ENCODE measurements around the gene CDH24. TPM values are rescaled to one million over a fixed set of nuclear protein-coding genes. Genes with fewer than 3 reads are reported as not detected.

The CDH24 gene
- total and polyA plus RNA-seq, 10 donors, result 1.3 to 9.4 (median 5.4) TPM

GRCh38 chr14:23104070-23104590 is 46.8 kb upstream of the CDH24 start:
- DNase-seq, result no peak

GRCh38 chr14:23103581-23103980 is 46.3 kb upstream of the CDH24 start:
- TF ChIP-seq CTCF (IDR thresholded peaks at IDR 0.05 in 8 of 11, conservative IDR thresholded peaks at IDR 0.05 in 3 of 11), result no peak
- TF ChIP-seq POLR2A (IDR thresholded peaks at IDR 0.05), result no peak
- no peak for TF ChIP-seq POLR2AphosphoS5 (IDR thresholded peaks at IDR 0.05)
- Histone ChIP-seq H3K27ac (no peak overlapping the region), H3K4me1 (peaks cover 0 to 29% (median 8%) of the 10 kb centered on the region in 6 donors), H3K4me3 (no peak overlapping the region), H3K27me3 (replicated peaks in 1 of 7) (no peaks in the 10 kb centered on the region), H3K9me3 (no peaks in the 10 kb centered on the region), H3K36me3 (peaks cover 0 to 19% (median 7%) of the 10 kb centered on the region in 6 donors)
- intact Hi-C loops (cut with DNase I; ENCODE audit: low total_unique reads), result no loop called here
- 84 to 91% (median 88%) methylated on average over 4 of the region's 4 CpGs for WGBS, 5 donors
- DNase-seq, result peak; percentile 22

More at GRCh38 chr14:23104070-23104590, 46.8 kb upstream of the CDH24 start:
- no peak overlapping the region for H3K27ac ChIP-seq
- peaks cover 0 to 14% (median 2%) of the 10 kb centered on the region in 6 donors for H3K36me3 ChIP-seq
- 86 to 96% (median 94%) methylated on average over 6 of the region's 6 CpGs for WGBS, 5 donors
- peaks cover 0 to 24% (median 8%) of the 10 kb centered on the region in 6 donors for H3K4me1 ChIP-seq
- no peaks in the 10 kb centered on the region for H3K27me3 ChIP-seq (replicated peaks in 1 of 7)
- intact Hi-C loops (cut with DNase I; ENCODE audit: low total_unique reads), result no loop called here
- H3K4me3 ChIP-seq, result no peak overlapping the region
- no peaks in the 10 kb centered on the region for H3K9me3 ChIP-seq
- TF ChIP-seq POLR2AphosphoS5 (IDR thresholded peaks at IDR 0.05) (no peak), POLR2A (IDR thresholded peaks at IDR 0.05) (no peak), CTCF (IDR thresholded peaks at IDR 0.05 in 8 of 11, conservative IDR thresholded peaks at IDR 0.05 in 3 of 11) (no peak)

- H3K27me3 ChIP-seq (replicated peaks in 1 of 7), result no peaks in the 10 kb centered on the region
- WGBS, 5 donors, result 77 to 100% (median 91%) methylated on average over 2 of the region's 2 CpGs
- intact Hi-C loops (cut with DNase I; ENCODE audit: low total_unique reads), result no loop called here
- peak; percentile 45 for DNase-seq
- no peaks in the 10 kb centered on the region for H3K9me3 ChIP-seq
- H3K4me3 ChIP-seq, result no peak overlapping the region
- peaks cover 0 to 36% (median 12%) of the 10 kb centered on the region in 6 donors for H3K4me1 ChIP-seq
- no peak for TF ChIP-seq POLR2AphosphoS5 (IDR thresholded peaks at IDR 0.05)
- no peak for TF ChIP-seq POLR2A (IDR thresholded peaks at IDR 0.05)
- no peak for TF ChIP-seq CTCF (IDR thresholded peaks at IDR 0.05 in 8 of 11, conservative IDR thresholded peaks at IDR 0.05 in 3 of 11)
- peaks cover 0 to 27% (median 15%) of the 10 kb centered on the region in 6 donors for H3K36me3 ChIP-seq
- no peak overlapping the region for H3K27ac ChIP-seq
Observed at GRCh38 chr14:23102801-23103200, 45.5 kb upstream of the CDH24 start.

DNA sequence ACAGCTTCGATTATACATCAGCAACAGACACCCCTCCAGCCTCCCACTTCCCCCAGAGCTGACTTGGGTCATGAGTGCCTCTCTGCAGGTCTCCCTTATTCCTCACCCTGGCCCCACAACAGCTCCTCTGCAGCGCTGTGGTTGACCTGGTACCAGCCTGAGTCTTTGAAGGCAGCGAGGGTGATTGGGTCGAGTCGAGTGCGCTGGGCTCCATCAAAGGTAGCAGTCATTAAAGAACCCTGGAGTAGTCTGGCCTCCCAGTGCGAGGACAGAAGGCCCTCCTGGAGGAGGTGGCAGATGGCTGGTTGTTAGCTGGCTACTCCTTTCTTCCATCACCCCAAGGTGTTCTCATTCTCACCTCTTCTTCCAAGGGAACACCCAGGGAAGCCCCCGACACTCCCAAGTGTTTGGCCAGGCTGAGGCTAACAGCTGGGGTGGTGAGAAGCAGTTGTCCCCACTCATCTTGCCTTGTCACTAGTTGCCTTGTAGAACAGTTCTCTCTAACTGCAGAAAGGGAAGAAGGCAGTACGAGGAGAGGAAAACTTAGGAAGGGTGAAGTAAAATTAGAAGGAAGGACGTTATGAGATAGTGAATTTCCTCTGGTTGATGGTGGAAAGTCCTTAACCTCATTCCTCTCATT is 44.8 kb upstream of the CDH24 start:
- H3K4me1 ChIP-seq, result peaks cover 4 to 43% (median 19%) of the 10 kb centered on the region in 6 donors
- no peaks in the 10 kb centered on the region for H3K27me3 ChIP-seq (replicated peaks in 1 of 7)
- WGBS, 5 donors, result 67 to 85% (median 73%) methylated on average over 10 of the region's 10 CpGs
- peaks cover 0 to 32% (median 17%) of the 10 kb centered on the region in 6 donors for H3K36me3 ChIP-seq
- TF ChIP-seq POLR2A (IDR thresholded peaks at IDR 0.05) (no peak), CTCF (IDR thresholded peaks at IDR 0.05 in 8 of 11, conservative IDR thresholded peaks at IDR 0.05 in 3 of 11) (no peak), POLR2AphosphoS5 (IDR thresholded peaks at IDR 0.05) (no peak)
- no peak overlapping the region for H3K4me3 ChIP-seq
- peak; percentile 41 for DNase-seq
- intact Hi-C loops (cut with DNase I; ENCODE audit: low total_unique reads), result no loop called here
- no peak overlapping the region for H3K27ac ChIP-seq
- H3K9me3 ChIP-seq, result no peaks in the 10 kb centered on the region

All from spleen (tissue), 11 donors.